Kidney epithelial cell (primary cell): ENCODE measurements around the gene NTMT1. TPM values are rescaled to one million over a fixed set of nuclear protein-coding genes. Genes with fewer than 3 reads are reported as not detected.
"Not testable (repeated sequence)": the region's sequence is repeated elsewhere in the genome, so short reads cannot be mapped to it uniquely, and the experiment has no call there.

Source experiments
- DNase-seq: peaks from one replicate; pipeline ENCODE4 v3.0.0-alpha.2; 2010; ENCODE audit warnings: low read depth
- H3K27me3 ChIP-seq: 2 replicates; pipeline ENCODE4 v1.6.0; 2011; ENCODE audit warnings: low read length; ENCODE audit not compliant: control insufficient read depth, insufficient read depth
- H3K36me3 ChIP-seq: 2 replicates; pipeline ENCODE4 v1.5.1; 2011; ENCODE audit warnings: low read length; ENCODE audit not compliant: control insufficient read depth, insufficient read depth
- H3K4me3 ChIP-seq: 2 replicates; pipeline ENCODE4 v1.5.1; 2011; ENCODE audit warnings: low read depth, mild to moderate bottlenecking, control low read depth, low read length
- CTCF ChIP-seq: IDR thresholded peaks from 2 replicates; pipeline ENCODE4 v1.5.1; 2011; ENCODE audit warnings: mild to moderate bottlenecking, moderate library complexity, low read length, control low read depth, inconsistent platforms; ENCODE audit not compliant: insufficient read depth, poor library complexity, severe bottlenecking
- total RNA-seq: library from RNA; depleted of rRNA; stranded (reverse); fragments of >200 nt; gene quantifications from 2 replicates; pipeline ENCODE4 v1.2.3, GENCODE V29; 2015

NTMT1 gene
- total RNA-seq, 1 donor from 2014 or later = 52.6 TPM

GRCh38 chr9:129655696-129656095 lies 29.7 kb downstream of the NTMT1 start:
- Histone ChIP-seq H3K4me3 (no peak overlapping the region), H3K36me3 (no peaks in the 10 kb centered on the region), H3K27me3 (peaks cover 3% of the 10 kb centered on the region)
- no peak for TF ChIP-seq CTCF
- no peak for DNase-seq

DNA sequence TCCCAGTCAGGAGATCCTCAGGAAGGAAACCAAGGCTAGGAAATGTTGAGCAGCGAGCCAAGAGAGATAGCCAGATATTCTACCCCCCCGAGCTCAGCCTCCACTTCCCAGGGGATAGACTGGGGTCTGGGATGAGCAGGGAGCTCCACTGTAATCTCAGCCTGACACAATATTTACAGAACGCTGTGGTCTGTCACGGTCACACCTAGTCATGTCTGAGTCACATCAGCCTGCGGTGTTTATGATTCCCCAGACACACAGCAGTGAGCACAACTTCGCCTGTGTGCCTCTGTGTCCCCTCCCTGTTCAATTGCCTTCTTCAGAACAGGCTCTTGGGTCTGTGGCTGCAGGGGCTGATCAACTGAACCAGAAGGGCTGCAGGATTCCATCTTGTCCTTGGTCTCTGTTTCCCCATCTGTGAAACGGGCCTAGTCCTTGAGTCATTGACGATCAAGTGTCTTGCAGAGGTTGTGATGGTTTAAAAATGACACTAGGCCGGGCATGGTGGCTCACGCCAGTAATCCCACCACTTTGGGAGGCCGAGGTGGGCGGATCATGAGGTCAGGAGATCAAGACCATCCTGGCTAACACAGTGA lies 30.9 kb downstream of the NTMT1 start:
- TF ChIP-seq CTCF = no peak
- Histone ChIP-seq H3K36me3 (no peaks in the 10 kb centered on the region), H3K27me3 (peaks cover 3% of the 10 kb centered on the region), H3K4me3 (no peak overlapping the region)
- peak; percentile 50 for DNase-seq

DNA sequence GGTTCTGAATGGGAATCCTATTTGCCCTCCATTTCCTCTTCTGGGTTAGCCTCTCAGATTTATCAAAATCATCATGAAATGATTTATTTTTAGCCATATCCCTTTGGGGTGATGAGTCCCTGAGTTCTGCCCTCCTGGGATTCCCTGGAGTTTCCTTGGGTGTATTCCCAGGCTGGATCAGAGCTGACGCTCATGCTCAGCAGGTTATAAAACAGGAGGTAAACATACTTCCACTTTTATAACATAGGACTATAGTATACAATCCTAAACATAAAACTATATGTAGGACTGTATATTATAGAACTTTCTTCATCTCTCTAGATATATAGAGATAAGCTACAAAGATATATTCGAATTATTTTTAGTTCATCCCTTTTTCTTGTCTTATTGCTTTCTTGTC lies 35.1 kb downstream of the NTMT1 start:
- TF ChIP-seq CTCF = no peak
- H3K36me3 ChIP-seq = no peaks in the 10 kb centered on the region
- DNase-seq = no peak
- H3K4me3 ChIP-seq = no peak overlapping the region
- H3K27me3 ChIP-seq = peaks cover 15% of the 10 kb centered on the region

- peaks cover 26% of the 10 kb centered on the region for H3K27me3 ChIP-seq
- not testable (repeated sequence) for H3K4me3 ChIP-seq, DNase-seq, H3K36me3 ChIP-seq
Observed at GRCh38 chr9:129662239-129662638, 36.3 kb downstream of the NTMT1 start.

- peaks cover 33% of the 10 kb centered on the region for H3K27me3 ChIP-seq
- no peak for DNase-seq
Observed at GRCh38 chr9:129664746-129665388, 38.9 kb downstream of the NTMT1 start.

GRCh38 chr9:129665389-129665775 lies 39.4 kb downstream of the NTMT1 start, which contains the start of gene PRRX2:
TSS of gene PRRX2 (plus strand) at chr9:129665647. CDS start at chr9:129665868, 221 bp downstream.
- no peak for DNase-seq
- TF ChIP-seq CTCF = no peak
- Histone ChIP-seq H3K27me3 (peaks cover 33% of the 10 kb centered on the region), H3K4me3 (peak within 1 kb of the TSS; percentile 18), H3K36me3 (no peaks in the 10 kb centered on the region)

More at GRCh38 chr9:129664746-129665388, 38.9 kb downstream of the NTMT1 start:
- no peak for TF ChIP-seq CTCF
- Histone ChIP-seq H3K4me3 (no peak overlapping the region), H3K36me3 (no peaks in the 10 kb centered on the region)
